Glutamatergic neuron (in vitro differentiated cells): ENCODE measurements around the gene RELT. TPM values are rescaled to one million over a fixed set of nuclear protein-coding genes. Genes with fewer than 3 reads are reported as not detected.

Experiments
- DNase-seq: peaks from one replicate; pipeline ENCODE4 v3.0.0; 2022
- H3K27ac Mint-ChIP-seq: one replicate; pipeline ENCODE4 v1.8.0; 2020; ENCODE audit warnings: mild to moderate bottlenecking, mixed read lengths, inconsistent platforms; ENCODE audit not compliant: unreplicated experiment
- H3K27me3 Mint-ChIP-seq: one replicate; pipeline ENCODE4 v1.8.0; 2020; ENCODE audit warnings: mild to moderate bottlenecking, moderate library complexity, mixed read lengths, inconsistent platforms; ENCODE audit not compliant: unreplicated experiment
- H3K36me3 Mint-ChIP-seq: one replicate; pipeline ENCODE4 v1.8.0; 2020; ENCODE audit warnings: mild to moderate bottlenecking, mixed read lengths, inconsistent platforms; ENCODE audit not compliant: unreplicated experiment
- H3K4me1 Mint-ChIP-seq: one replicate; pipeline ENCODE4 v1.8.0; 2020; ENCODE audit warnings: mild to moderate bottlenecking, low read depth, mixed read lengths, inconsistent platforms; ENCODE audit not compliant: unreplicated experiment
- H3K4me3 Mint-ChIP-seq: one replicate; pipeline ENCODE4 v1.8.0; 2020; ENCODE audit warnings: mild to moderate bottlenecking, mixed read lengths, inconsistent platforms; ENCODE audit not compliant: unreplicated experiment
- H3K9me3 Mint-ChIP-seq: one replicate; pipeline ENCODE4 v1.8.0; 2020; ENCODE audit warnings: mild to moderate bottlenecking, moderate library complexity, mixed read lengths, inconsistent platforms; ENCODE audit not compliant: unreplicated experiment
- total RNA-seq: library from RNA; stranded (reverse); fragmentation: NEBNext Ultra II Directional; extraction: Animal tissue kit (Norgen Biotek cat#: 25700); gene quantifications from one replicate; pipeline ENCODE4 v1.2.1, GENCODE V29; 2021; ENCODE audit not compliant: unreplicated experiment
- TF ChIP-seq, protein P1 (sequence below): fragments of 200-600 bp; sonication (generic); IDR thresholded peaks from one replicate; pipeline ENCODE4 v1.5.0; 2021; ENCODE audit not compliant: partially characterized antibody, unreplicated experiment

Gene RELT
- total RNA-seq, 1 donor from 2014 or later: 9.2 TPM

- Mint-ChIP-seq H3K27me3 (peaks cover 3% of the 10 kb centered on the region), H3K4me3 (no peak overlapping the region), H3K4me1 (peaks cover 59% of the 10 kb centered on the region), H3K36me3 (no peaks in the 10 kb centered on the region), H3K9me3 (peaks cover 11% of the 10 kb centered on the region), H3K27ac (no peak overlapping the region)
- peak; percentile 52 for DNase-seq
- TF ChIP-seq, protein P1, sequence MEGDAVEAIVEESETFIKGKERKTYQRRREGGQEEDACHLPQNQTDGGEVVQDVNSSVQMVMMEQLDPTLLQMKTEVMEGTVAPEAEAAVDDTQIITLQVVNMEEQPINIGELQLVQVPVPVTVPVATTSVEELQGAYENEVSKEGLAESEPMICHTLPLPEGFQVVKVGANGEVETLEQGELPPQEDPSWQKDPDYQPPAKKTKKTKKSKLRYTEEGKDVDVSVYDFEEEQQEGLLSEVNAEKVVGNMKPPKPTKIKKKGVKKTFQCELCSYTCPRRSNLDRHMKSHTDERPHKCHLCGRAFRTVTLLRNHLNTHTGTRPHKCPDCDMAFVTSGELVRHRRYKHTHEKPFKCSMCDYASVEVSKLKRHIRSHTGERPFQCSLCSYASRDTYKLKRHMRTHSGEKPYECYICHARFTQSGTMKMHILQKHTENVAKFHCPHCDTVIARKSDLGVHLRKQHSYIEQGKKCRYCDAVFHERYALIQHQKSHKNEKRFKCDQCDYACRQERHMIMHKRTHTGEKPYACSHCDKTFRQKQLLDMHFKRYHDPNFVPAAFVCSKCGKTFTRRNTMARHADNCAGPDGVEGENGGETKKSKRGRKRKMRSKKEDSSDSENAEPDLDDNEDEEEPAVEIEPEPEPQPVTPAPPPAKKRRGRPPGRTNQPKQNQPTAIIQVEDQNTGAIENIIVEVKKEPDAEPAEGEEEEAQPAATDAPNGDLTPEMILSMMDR: no peak
Measured at GRCh38 chr11:73331138-73331916, 44.9 kb upstream of the RELT start.

- no peak overlapping the region for H3K27ac Mint-ChIP-seq
- no peak for DNase-seq
- peaks cover 3% of the 10 kb centered on the region for H3K27me3 Mint-ChIP-seq
- no peak overlapping the region for H3K4me3 Mint-ChIP-seq
- TF ChIP-seq, protein P1: no peak
- H3K9me3 Mint-ChIP-seq: peaks cover 10% of the 10 kb centered on the region
- H3K4me1 Mint-ChIP-seq: peaks cover 47% of the 10 kb centered on the region
- H3K36me3 Mint-ChIP-seq: no peaks in the 10 kb centered on the region
Measured at GRCh38 chr11:73333173-73333572, 43.0 kb upstream of the RELT start.

DNA sequence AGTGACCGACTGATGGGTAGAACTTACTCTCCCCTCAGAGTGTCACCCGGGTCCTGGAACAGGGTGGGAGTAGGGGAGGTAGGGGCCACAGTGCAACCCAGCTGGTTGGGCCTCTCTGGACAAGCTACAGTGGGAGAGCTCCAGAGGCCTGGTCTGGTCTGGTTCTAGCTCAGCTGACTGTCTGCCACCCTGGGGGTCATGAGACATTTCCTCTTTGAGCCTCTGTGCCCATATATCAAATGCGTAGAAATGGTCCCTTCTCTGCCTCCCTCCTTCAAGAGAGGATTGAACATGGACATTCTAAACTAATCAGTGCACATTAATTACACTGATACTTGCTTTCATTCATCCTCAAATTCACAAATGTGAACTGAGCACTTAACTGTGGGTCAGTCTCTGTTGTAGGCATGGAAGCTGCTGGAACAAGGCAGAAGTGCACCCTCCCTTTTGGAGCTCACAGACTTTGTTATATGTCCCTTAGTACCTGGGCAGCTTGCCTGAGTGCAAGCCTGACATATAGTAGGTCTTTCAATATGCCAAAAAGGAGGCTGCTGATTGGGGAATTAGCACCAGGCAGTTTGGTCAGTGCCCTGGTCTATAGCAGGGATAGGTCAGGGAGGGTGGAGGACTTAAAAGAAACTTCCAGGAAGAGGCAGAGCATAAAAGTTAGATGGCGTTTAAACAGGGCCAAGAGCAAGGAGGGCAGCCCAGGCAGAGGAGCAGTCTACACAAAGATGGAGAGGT lies 42.4 kb upstream of the RELT start:
- Mint-ChIP-seq H3K27me3 (peaks cover 3% of the 10 kb centered on the region), H3K9me3 (peaks cover 9% of the 10 kb centered on the region), H3K4me3 (no peak overlapping the region), H3K36me3 (no peaks in the 10 kb centered on the region), H3K27ac (no peak overlapping the region), H3K4me1 (peaks cover 41% of the 10 kb centered on the region)
- TF ChIP-seq, protein P1: no peak
- no peak for DNase-seq

DNA sequence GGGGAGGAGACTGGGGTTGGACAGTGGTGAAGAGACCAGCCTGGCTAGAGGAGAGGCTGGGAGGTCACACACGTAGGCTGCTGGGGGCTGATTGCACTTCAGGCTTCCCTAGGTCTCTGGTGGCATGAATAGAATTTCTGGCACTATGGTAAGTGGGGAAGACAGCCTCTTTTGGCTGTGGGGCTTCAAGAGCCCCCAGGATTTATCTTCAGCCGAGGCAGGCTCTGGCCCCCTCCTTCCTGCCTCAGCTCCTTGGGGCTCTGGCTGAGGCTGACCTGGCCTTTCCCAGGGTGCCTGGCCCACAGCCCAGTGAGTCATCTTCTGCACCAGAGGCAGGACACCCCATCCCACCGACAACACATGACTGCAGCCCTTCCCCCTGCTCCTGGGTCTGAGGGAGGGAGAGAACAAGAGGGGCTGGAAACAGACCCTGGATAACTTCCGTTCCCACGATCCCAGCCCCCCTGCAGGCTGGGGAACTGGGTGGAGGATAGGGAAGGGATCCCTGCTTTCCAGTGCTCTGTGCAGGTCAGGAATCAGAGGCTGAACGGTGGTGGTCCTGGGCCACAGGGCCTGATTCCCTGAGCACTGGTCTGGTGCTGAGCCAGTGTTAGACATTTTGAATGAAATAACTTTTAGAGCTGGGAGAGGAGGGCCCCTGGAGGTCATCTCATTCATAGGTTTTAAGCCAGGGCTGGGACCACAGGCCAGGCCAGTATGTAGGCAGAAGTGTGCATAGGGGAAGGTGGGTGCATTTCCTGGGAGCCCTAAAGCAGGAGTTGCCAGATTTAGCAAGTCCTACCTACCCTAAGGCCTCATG lies 41.6 kb upstream of the RELT start:
- no peaks in the 10 kb centered on the region for H3K36me3 Mint-ChIP-seq
- peaks cover 7% of the 10 kb centered on the region for H3K9me3 Mint-ChIP-seq
- peaks cover 44% of the 10 kb centered on the region for H3K4me1 Mint-ChIP-seq
- no peak for DNase-seq
- H3K4me3 Mint-ChIP-seq: no peak overlapping the region
- peak overlapping the region; percentile 68 for H3K27ac Mint-ChIP-seq
- TF ChIP-seq, protein P1: no peak
- peaks cover 2% of the 10 kb centered on the region for H3K27me3 Mint-ChIP-seq
